ENCODE results near the gene SRC. TPM values are rescaled to one million over a fixed set of nuclear protein-coding genes. Genes with fewer than 3 reads are reported as not detected.

The SRC gene
- total and polyA plus RNA-seq, 2 donors (not counting 3 experiments of a cell fraction or from before 2014, with no cell fraction given): 22.6 to 29.4 TPM

DNA sequence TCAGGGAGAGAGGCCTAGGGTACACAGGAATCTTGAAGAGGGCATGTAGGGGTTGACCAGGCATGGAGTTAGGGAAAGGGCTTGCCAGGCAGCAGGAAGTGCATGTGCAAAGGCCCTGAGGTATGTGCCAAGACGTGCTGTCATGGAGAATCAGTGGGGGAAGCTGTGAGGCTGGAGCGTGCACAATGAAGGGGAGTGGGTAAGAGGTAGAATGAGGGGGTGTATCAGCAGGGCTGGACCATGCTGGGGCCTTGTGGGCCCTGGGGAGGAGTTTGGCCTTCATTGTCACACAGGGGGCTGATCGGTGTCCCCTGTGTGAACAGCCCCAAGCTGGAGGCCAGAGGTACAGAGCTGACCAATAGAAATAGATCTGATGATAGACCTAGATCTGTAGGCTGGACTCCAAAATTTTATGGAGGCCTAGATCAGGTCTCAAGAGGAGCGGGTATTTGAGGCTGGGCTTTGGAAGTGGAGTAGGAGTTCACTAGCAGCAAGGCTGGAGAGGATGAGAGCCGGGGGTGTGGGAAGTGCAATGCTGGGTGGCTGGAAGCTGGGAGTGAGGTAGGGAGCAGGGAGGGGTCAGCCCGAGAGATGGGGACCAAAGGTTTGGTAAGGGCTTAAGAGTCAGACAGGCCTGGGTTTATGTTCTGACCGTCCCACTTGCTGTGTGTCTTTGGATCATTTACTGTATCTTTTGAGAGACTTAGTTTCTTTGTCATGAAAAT is 3.0 kb downstream of the SRC start:
- no peak for FAIRE-seq
- Histone ChIP-seq H3K36me3 (ENCODE audit: control insufficient read depth in 2 of 2, extremely low read depth in 1 of 2, insufficient read depth in 2 of 2, low read length in 2 of 2) (peaks cover 3 to 6% of the 10 kb centered on the region in 2 experiments), H3K27ac (ENCODE audit: insufficient read depth, low read depth, low read length) (no peak overlapping the region), H3K9me1 (replicated peaks; ENCODE audit: control insufficient read depth, extremely low read depth, insufficient read depth, low read length) (no peaks in the 10 kb centered on the region), H3K27me3 (ENCODE audit: control insufficient read depth in 2 of 2, insufficient read depth in 2 of 2, low read length in 2 of 2) (no peaks in the 10 kb centered on the region), H3K9ac (replicated peaks; ENCODE audit: extremely low read depth, insufficient read depth, low read length) (no peak overlapping the region), H2AFZ (ENCODE audit: low read depth, low read length) (no peak overlapping the region), H3K9me3 (replicated peaks; ENCODE audit: control insufficient read depth, insufficient read depth, low read length) (no peaks in the 10 kb centered on the region), H4K20me1 (replicated peaks; ENCODE audit: control insufficient read depth, extremely low read depth, insufficient read depth, low read length) (peaks cover 3% of the 10 kb centered on the region), H3K4me3 (replicated peaks in 1 of 3; ENCODE audit: insufficient read depth in 1 of 3, low read depth in 1 of 3, low read length in 3 of 3) (no peak overlapping the region), H3K4me1 (ENCODE audit: control insufficient read depth, extremely low read depth, insufficient read depth, low read length) (peaks cover 16% of the 10 kb centered on the region), H3K4me2 (ENCODE audit: insufficient read depth, low read length) (no peak overlapping the region), H3K79me2 (ENCODE audit: control insufficient read depth, insufficient read depth, low read length) (peaks cover 74% of the 10 kb centered on the region)
- POLR2A ChIA-PET: no interaction called here
- dilution Hi-C loops (cut with MboI; ENCODE audit: extremely low pct_ligation_motif_present, low sequenced_read_pairs) (no loop called here), intact Hi-C loops (cut with micrococcal nuclease) (loop anchor here (5.0 kb wide), 1 partner anchor 52 kb away; no protein-coding TSS in a partner anchor)
- DNase-seq (ENCODE audit: low read depth, low spot score): no peak
- BruUV-seq (replicated peaks): no TSS peak
- no peak for TF ChIP-seq GATA2 (IDR thresholded peaks at IDR 0.05; ENCODE audit: insufficient read depth, insufficient read length, low read depth, low read length)
- TF ChIP-seq FOS (IDR thresholded peaks at IDR 0.05; ENCODE audit: borderline replicate concordance, insufficient read depth, low read length): no peak
- TF ChIP-seq, protein P1, sequence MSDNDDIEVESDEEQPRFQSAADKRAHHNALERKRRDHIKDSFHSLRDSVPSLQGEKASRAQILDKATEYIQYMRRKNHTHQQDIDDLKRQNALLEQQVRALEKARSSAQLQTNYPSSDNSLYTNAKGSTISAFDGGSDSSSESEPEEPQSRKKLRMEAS (IDR thresholded peaks at IDR 0.05; ENCODE audit: insufficient read depth, insufficient read length): no peak
- TF ChIP-seq EZH2 (IDR thresholded peaks at IDR 0.05; ENCODE audit: borderline replicate concordance, low read depth, low read length, severe bottlenecking): no peak
- TF ChIP-seq JUN (IDR thresholded peaks at IDR 0.05; ENCODE audit: borderline replicate concordance, insufficient read depth, insufficient read length, low read depth): no peak
- TF ChIP-seq, protein P2, sequence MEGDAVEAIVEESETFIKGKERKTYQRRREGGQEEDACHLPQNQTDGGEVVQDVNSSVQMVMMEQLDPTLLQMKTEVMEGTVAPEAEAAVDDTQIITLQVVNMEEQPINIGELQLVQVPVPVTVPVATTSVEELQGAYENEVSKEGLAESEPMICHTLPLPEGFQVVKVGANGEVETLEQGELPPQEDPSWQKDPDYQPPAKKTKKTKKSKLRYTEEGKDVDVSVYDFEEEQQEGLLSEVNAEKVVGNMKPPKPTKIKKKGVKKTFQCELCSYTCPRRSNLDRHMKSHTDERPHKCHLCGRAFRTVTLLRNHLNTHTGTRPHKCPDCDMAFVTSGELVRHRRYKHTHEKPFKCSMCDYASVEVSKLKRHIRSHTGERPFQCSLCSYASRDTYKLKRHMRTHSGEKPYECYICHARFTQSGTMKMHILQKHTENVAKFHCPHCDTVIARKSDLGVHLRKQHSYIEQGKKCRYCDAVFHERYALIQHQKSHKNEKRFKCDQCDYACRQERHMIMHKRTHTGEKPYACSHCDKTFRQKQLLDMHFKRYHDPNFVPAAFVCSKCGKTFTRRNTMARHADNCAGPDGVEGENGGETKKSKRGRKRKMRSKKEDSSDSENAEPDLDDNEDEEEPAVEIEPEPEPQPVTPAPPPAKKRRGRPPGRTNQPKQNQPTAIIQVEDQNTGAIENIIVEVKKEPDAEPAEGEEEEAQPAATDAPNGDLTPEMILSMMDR (IDR thresholded peaks at IDR 0.05; ENCODE audit: extremely low read depth in 1 of 2, insufficient read depth in 1 of 2, low read depth in 1 of 2, low read length in 2 of 2): no peak
- no peak for TF ChIP-seq POLR2AphosphoS5 (IDR thresholded peaks at IDR 0.05; ENCODE audit: insufficient read depth, low read depth, low read length)
- no peak for TF ChIP-seq POLR2A (IDR thresholded peaks at IDR 0.05; ENCODE audit: low read depth, low read length)
- TF ChIP-seq MYC (IDR thresholded peaks at IDR 0.05; ENCODE audit: low read depth, low read length): no peak
- CTCF ChIA-PET: interaction anchor here (1.1 kb wide), 1 partner anchor 8 kb away, joined by 6 read pairs; no protein-coding TSS in a partner anchor

Measured in endothelial cell of umbilical vein (primary cell).